ENCODE data around the gene TENM4.

- TF ChIP-seq ZBTB33 (IDR thresholded peaks at IDR 0.05; ENCODE audit: borderline replicate concordance, low read depth) (no peak), FOXJ3 (CRISPR knock-in tag; IDR thresholded peaks at IDR 0.05) (no peak), CTCF (IDR thresholded peaks at IDR 0.05) (no peak), MAX (IDR thresholded peaks at IDR 0.05; ENCODE audit: low read depth) (no peak), RCOR1 (IDR thresholded peaks at IDR 0.05; ENCODE audit: low read length) (no peak), FOXM1 (IDR thresholded peaks at IDR 0.05; ENCODE audit: low read depth) (no peak), YY1 (IDR thresholded peaks at IDR 0.05; ENCODE audit: low read depth) (no peak), REST (IDR thresholded peaks at IDR 0.05; ENCODE audit: low read depth, low read length) (no peak), RAD21 (IDR thresholded peaks at IDR 0.05; ENCODE audit: low read length) (no peak), NRF1 (IDR thresholded peaks at IDR 0.05; ENCODE audit: low read depth, low read length) (no peak)
Measured at GRCh38 chr11:78883506-78883905, 557.3 kb downstream of the TENM4 start.

Measured in SK-N-SH (cell line).